HepG2 (cell line): ENCODE results near the gene RASA3. TPM values are rescaled to one million over a fixed set of nuclear protein-coding genes. Genes with fewer than 3 reads are reported as not detected.

Experiments used
- ATAC-seq: fragments of 200-7000 bp; cut with Tn5 transposase; 3 replicates; pipeline ENCODE4 v1.9.1; 2020; ENCODE audit warnings: mild to moderate bottlenecking, moderate library complexity
- BruUV-seq: library from RNA; stranded (reverse); fragments of 400-500 nt; replicated peaks from 2 replicates; lab custom pipeline; 2021; lab: Mats Ljungman, UMichigan
- CTCF ChIA-PET: fragments of 300-600 bp; formaldehyde crosslinking; extraction: SDS; loops from one replicate; lab custom pipeline; 2021; ENCODE audit warnings: low total read pairs, inconsistent platforms, low intra/inter-chr PET ratio; lab: Yijun Ruan, JAX
- POLR2A ChIA-PET: fragments of 350-600 bp; sonication (Branson Sonifier 250); formaldehyde crosslinking; loops from one replicate; lab custom pipeline; 2020; ENCODE audit warnings: antibody characterized with exemption, inconsistent platforms; lab: Yijun Ruan, JAX
- DNase-seq: peaks from one replicate; pipeline ENCODE4 v3.0.0-alpha.2; 2015; ENCODE audit warnings: low spot score
- FAIRE-seq: peaks from 3 replicates; lab custom pipeline; 2011; peaks lifted over from hg19 to GRCh38; lab: Jason Lieb, UNC
- H2AFZ ChIP-seq: one replicate; pipeline ENCODE4 v1.6.1; 2011; ENCODE audit warnings: low read length, inconsistent platforms
- H3K27ac ChIP-seq: fragments of 300-600 bp; 3 replicates; pipeline ENCODE4 v1.8.0; 2011; ENCODE audit warnings: mixed run types, mild to moderate bottlenecking, mixed read lengths, low read length, inconsistent platforms; ENCODE audit not compliant: insufficient read depth; ENCODE audit errors: extremely low read length
- H3K27me3 ChIP-seq, 2 experiments: fragments of 200-600 bp in 1 of 2; 2 replicates in 1 of 2; 3 replicates in 1 of 2; pipeline versions ENCODE4 v1.6.0 to v1.8.0; 2011; ENCODE audit warnings: low read length in 2 of 2, mild to moderate bottlenecking in 2 of 2, moderate library complexity in 2 of 2, inconsistent platforms in 1 of 2; ENCODE audit not compliant: insufficient read depth in 2 of 2, control insufficient read depth in 1 of 2
- H3K36me3 ChIP-seq, 2 experiments: fragments of 200-600 bp in 1 of 2; replicated peaks in 1 of 2; 2 replicates in 1 of 2; 3 replicates in 1 of 2; pipeline versions ENCODE4 v1.5.1 to v1.8.0; 2011; ENCODE audit warnings: low read length in 2 of 2, inconsistent platforms in 1 of 2; ENCODE audit not compliant: insufficient read depth in 2 of 2, control insufficient read depth in 1 of 2
- H3K4me1 ChIP-seq: 2 replicates; pipeline ENCODE4 v1.5.1; 2012; ENCODE audit warnings: low read length, inconsistent platforms; ENCODE audit not compliant: insufficient read depth
- H3K4me2 ChIP-seq: 2 replicates; pipeline ENCODE4 v1.6.0; 2011; ENCODE audit warnings: low read depth, low read length, inconsistent platforms
- H3K4me3 ChIP-seq, 3 experiments: fragments of 200-600 bp in 1 of 3; sonication (generic), shearing (Covaris generic) in 1 of 3; replicated peaks in 1 of 3; 2 replicates each; pipeline ENCODE4 v1.5.1; 2011 to 2016; ENCODE audit warnings: low read length in 3 of 3, inconsistent platforms in 2 of 3, low read depth in 2 of 3, mild to moderate bottlenecking in 2 of 3, control low read depth in 1 of 3, mixed read lengths in 1 of 3; ENCODE audit not compliant: insufficient read depth in 1 of 3
- H3K79me2 ChIP-seq: one replicate; pipeline ENCODE4 v1.6.1; 2011; ENCODE audit warnings: low read length, inconsistent platforms; ENCODE audit not compliant: insufficient read depth
- H3K9ac ChIP-seq: 2 replicates; pipeline ENCODE4 v1.6.0; 2011; ENCODE audit warnings: mild to moderate bottlenecking, low read depth, low read length, inconsistent platforms; ENCODE audit not compliant: insufficient read depth
- H3K9me3 ChIP-seq: 2 replicates; pipeline ENCODE4 v1.5.1; 2012; ENCODE audit warnings: mild to moderate bottlenecking, low read length
- H4K20me1 ChIP-seq: 2 replicates; pipeline ENCODE4 v1.6.0; 2011; ENCODE audit warnings: inconsistent platforms, mild to moderate bottlenecking, low read length, moderate library complexity; ENCODE audit not compliant: insufficient read depth
- CEBPG ChIP-seq: IDR thresholded peaks from 2 replicates; pipeline ENCODE4 v1.6.1; 2016
- FOXO1 ChIP-seq: sonication (generic); formaldehyde crosslinking; IDR thresholded peaks from 2 replicates; pipeline ENCODE4 v1.4.0; 2020; ENCODE audit warnings: missing genetic modification reagents
- MYC ChIP-seq: sonication (generic); formaldehyde crosslinking; IDR thresholded peaks from 2 replicates; pipeline ENCODE4 v1.9.0; 2021; ENCODE audit warnings: missing genetic modification reagents, borderline replicate concordance
- NONO ChIP-seq, 2 experiments: fragments of 450-650 bp in 1 of 2; sonication (generic) in 1 of 2; formaldehyde crosslinking in 1 of 2; IDR thresholded peaks in 1 of 2; conservative IDR thresholded peaks in 1 of 2; 2 replicates each; pipeline versions ENCODE4 v1.6.1 to v1.8.0; 2017 to 2022; ENCODE audit warnings: mild to moderate bottlenecking in 1 of 2, missing genetic modification reagents in 1 of 2, moderate library complexity in 1 of 2
- RAD21 ChIP-seq: fragments of 450-650 bp; formaldehyde crosslinking; IDR thresholded peaks from 2 replicates; pipeline ENCODE4 v1.5.0; 2020; ENCODE audit warnings: mild to moderate bottlenecking
- SMC3 ChIP-seq: IDR thresholded peaks from 2 replicates; pipeline ENCODE4 v1.6.1; 2011; ENCODE audit warnings: low read length, improper control_type of control experiment
- STAG1 ChIP-seq: sonication (generic); formaldehyde crosslinking; IDR thresholded peaks from 2 replicates; pipeline ENCODE4 v1.4.0; 2020; ENCODE audit warnings: missing genetic modification reagents
- whole genome bisulfite sequencing: methylation state at CpG from one replicate; pipeline ENCODE4 v1.1.6; 2017; ENCODE audit warnings: low lambda C conversion rate; 5-methylcytosine and 5-hydroxymethylcytosine counted together
- in situ Hi-C: cut with HindIII; loops from 2 replicates; pipeline ENCODE4 v1.10.0; 2017; ENCODE audit warnings: low pct_unique_long_range_greater_than_20kb; ENCODE audit not compliant: extremely low pct_ligation_motif_present
- intact Hi-C: fragments of 100-400 bp; cut with micrococcal nuclease; formaldehyde crosslinking; loops from one replicate; pipeline ENCODE4 v1.10.0; 2022; ENCODE audit not compliant: unreplicated experiment
- polyA plus RNA-seq, 8 experiments: library from polyadenylated mRNA; depleted of rRNA in 3 of 8; stranded (reverse) in 7 of 8; unstranded in 1 of 8; fragments of >200 nt; fragmentation: Illumina TruSeq in 4 of 8; extraction: Trizol in 4 of 8; gene quantifications; 2 replicates each; pipeline versions ENCODE4 v1.2.1 to v1.2.3, GENCODE V29; 2011 to 2016; ENCODE audit warnings: low read depth in 4 of 8, missing spikeins in 1 of 8, mixed read lengths in 1 of 8; ENCODE audit not compliant: insufficient read depth in 1 of 8
- total RNA-seq, 5 experiments: library from RNA; depleted of rRNA; stranded (reverse); fragments of >200 nt; fragmentation: Illumina TruSeq; extraction: Trizol; gene quantifications; 2 replicates each; pipeline ENCODE4 v1.2.3, GENCODE V29; 2016; ENCODE audit warnings: low read depth in 1 of 5
- TF ChIP-seq, protein P1 (sequence below): sonication (generic); formaldehyde crosslinking; IDR thresholded peaks from 2 replicates; pipeline ENCODE4 v1.5.0; 2020; ENCODE audit warnings: mild to moderate bottlenecking, missing genetic modification reagents, moderate library complexity
- TF ChIP-seq, protein P2 (sequence below), 2 experiments: sonication (generic) in 1 of 2; formaldehyde crosslinking in 1 of 2; IDR thresholded peaks; 2 replicates each; pipeline versions ENCODE4 v1.5.1 to v1.6.1; 2011 to 2020; ENCODE audit warnings: borderline replicate concordance in 1 of 2, low read depth in 1 of 2, low read length in 1 of 2, mild to moderate bottlenecking in 1 of 2, missing genetic modification reagents in 1 of 2, moderate library complexity in 1 of 2

The RASA3 gene
- total and polyA plus RNA-seq, 2 of the 13 experiments (the other 11 are each of a cell fraction or from before 2014, with no cell fraction given): 0.05 TPM; not detected in 1

DNA sequence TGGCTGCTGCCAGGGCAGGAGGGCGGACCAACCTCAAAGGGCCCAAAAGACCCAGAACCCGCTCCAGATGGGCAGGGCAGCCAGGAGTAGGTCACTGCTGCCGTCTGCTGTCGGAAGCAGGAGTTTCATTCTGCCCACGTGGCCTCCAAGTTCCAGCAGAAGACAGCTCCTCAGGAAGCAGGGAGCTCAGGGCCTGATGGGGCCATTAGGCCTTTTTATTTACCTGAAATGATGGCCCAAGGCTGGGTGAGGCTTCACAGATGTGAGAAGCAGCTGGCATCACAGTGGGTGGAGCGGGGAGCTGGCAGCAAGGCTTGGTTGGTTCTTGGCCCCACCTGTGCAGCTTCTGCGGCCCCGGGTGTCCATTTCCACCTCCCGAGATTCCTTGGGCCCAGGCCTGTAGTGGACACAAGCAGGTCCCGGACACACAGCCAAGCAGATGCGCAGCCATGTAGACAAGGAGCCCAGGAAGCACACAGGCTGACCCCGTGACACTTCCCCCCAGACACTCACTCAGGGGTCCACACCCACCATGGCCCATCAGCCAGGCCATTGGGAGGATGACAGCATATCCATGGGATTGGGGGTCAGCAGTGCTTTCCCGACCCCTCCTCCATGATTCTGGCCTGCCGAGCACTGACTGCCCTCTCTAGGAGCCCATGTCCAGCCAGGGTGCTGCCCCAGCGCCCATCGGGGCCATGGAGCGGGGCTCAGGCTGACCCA, 185.0 kb downstream of the RASA3 start:
- H3K4me2 ChIP-seq: no peak overlapping the region
- H3K79me2 ChIP-seq: no peaks in the 10 kb centered on the region
- BruUV-seq: no TSS peak
- H2AFZ ChIP-seq: no peak overlapping the region
- ChIA-PET CTCF (interaction anchor here (1.5 kb wide), 1 partner anchor 131 kb away, joined by 6 read pairs; no protein-coding TSS in a partner anchor), POLR2A (no interaction called here)
- no peak overlapping the region for H3K9ac ChIP-seq
- FAIRE-seq (no peak), DNase-seq (no peak), ATAC-seq (peak; percentile 32; the same call in 2 of the 3 replicates)
- TF ChIP-seq NONO (IDR thresholded peaks at IDR 0.05): no peak
- no peak for TF ChIP-seq NONO (CRISPR knock-in tag; conservative IDR thresholded peaks at IDR 0.05)
- peak; percentile 12; the same call in 1 of the 2 replicates for TF ChIP-seq SMC3
- no peak for TF ChIP-seq FOXO1 (CRISPR knock-in tag)
- TF ChIP-seq CEBPG (CRISPR knock-in tag): no peak
- peak; percentile 61; the same call in 1 of the 2 replicates for TF ChIP-seq MYC (CRISPR knock-in tag)
- TF ChIP-seq RAD21 (CRISPR knock-in tag): 0 out of 2 replicates have a peak, but pooled peaks have one; percentile 41
- TF ChIP-seq STAG1: peak; percentile 77
- TF ChIP-seq, protein P1, sequence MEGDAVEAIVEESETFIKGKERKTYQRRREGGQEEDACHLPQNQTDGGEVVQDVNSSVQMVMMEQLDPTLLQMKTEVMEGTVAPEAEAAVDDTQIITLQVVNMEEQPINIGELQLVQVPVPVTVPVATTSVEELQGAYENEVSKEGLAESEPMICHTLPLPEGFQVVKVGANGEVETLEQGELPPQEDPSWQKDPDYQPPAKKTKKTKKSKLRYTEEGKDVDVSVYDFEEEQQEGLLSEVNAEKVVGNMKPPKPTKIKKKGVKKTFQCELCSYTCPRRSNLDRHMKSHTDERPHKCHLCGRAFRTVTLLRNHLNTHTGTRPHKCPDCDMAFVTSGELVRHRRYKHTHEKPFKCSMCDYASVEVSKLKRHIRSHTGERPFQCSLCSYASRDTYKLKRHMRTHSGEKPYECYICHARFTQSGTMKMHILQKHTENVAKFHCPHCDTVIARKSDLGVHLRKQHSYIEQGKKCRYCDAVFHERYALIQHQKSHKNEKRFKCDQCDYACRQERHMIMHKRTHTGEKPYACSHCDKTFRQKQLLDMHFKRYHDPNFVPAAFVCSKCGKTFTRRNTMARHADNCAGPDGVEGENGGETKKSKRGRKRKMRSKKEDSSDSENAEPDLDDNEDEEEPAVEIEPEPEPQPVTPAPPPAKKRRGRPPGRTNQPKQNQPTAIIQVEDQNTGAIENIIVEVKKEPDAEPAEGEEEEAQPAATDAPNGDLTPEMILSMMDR (CRISPR knock-in tag): peak; percentile 73
- TF ChIP-seq, protein P2, sequence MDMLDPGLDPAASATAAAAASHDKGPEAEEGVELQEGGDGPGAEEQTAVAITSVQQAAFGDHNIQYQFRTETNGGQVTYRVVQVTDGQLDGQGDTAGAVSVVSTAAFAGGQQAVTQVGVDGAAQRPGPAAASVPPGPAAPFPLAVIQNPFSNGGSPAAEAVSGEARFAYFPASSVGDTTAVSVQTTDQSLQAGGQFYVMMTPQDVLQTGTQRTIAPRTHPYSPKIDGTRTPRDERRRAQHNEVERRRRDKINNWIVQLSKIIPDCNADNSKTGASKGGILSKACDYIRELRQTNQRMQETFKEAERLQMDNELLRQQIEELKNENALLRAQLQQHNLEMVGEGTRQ (IDR thresholded peaks at IDR 0.05; ENCODE audit: low read depth, low read length): no peak
- TF ChIP-seq, protein P2 (CRISPR knock-in tag; IDR thresholded peaks at IDR 0.05; ENCODE audit: borderline replicate concordance): peak; percentile 26; the same call in 1 of the 2 replicates
- H3K27ac ChIP-seq: no peak overlapping the region
- peaks cover 5% of the 10 kb centered on the region; the same call in 1 of the 2 replicates for H3K4me1 ChIP-seq
- no peak overlapping the region for H3K4me3 ChIP-seq
- H3K36me3 ChIP-seq: no peaks in the 10 kb centered on the region
- H4K20me1 ChIP-seq: no peaks in the 10 kb centered on the region
- intact Hi-C loops: no loop called here
- H3K9me3 ChIP-seq: no peaks in the 10 kb centered on the region
- in situ Hi-C loops: no loop called here
- 13% methylated on average over 4 of the region's 17 CpGs for WGBS
- H3K27me3 ChIP-seq: peaks cover 4 to 7% of the 10 kb centered on the region in 2 experiments; a peak in 3 of 5 replicates
